Esophagus muscularis mucosa (tissue), 4 donors: Measurements from ENCODE around the gene IRX4. TPM values are rescaled to one million over a fixed set of nuclear protein-coding genes. Genes with fewer than 3 reads are reported as not detected.

Experiments used
- DNase-seq: peaks from one replicate; pipeline ENCODE4 v3.0.0-alpha.2; 2017; ENCODE audit errors: extremely low spot score
- H3K27ac ChIP-seq, 4 donors: fragments of 200-600 bp; sonication (generic); replicated peaks in 1 of 4; 1 replicate in 3 of 4; 2 replicates in 1 of 4; pipeline ENCODE4 v1.5.1; 2016 to 2019; ENCODE audit warnings: mild to moderate bottlenecking in 1 of 4
- H3K27me3 ChIP-seq, 4 donors: fragments of 200-600 bp; sonication (generic); one replicate each; pipeline versions ENCODE4 v1.5.1 to v1.6.0; 2016 to 2019
- H3K36me3 ChIP-seq, 4 donors: fragments of 200-600 bp; sonication (generic); one replicate each; pipeline ENCODE4 v1.5.1; 2016 to 2019
- H3K4me1 ChIP-seq, 4 donors: fragments of 200-600 bp; sonication (generic); one replicate each; pipeline ENCODE4 v1.5.1; 2016 to 2019
- H3K4me3 ChIP-seq, 4 donors: fragments of 200-600 bp; sonication (generic); 1 replicate in 2 of 4; 2 replicates in 2 of 4; pipeline ENCODE4 v1.5.1; 2016 to 2019; ENCODE audit warnings: mild to moderate bottlenecking in 4 of 4, moderate library complexity in 1 of 4
- H3K9me3 ChIP-seq, 4 donors: fragments of 200-600 bp; sonication (generic); 1 replicate in 3 of 4; 2 replicates in 1 of 4; pipeline ENCODE4 v1.5.1; 2016 to 2019
- EP300 ChIP-seq: sonication (generic); formaldehyde crosslinking; IDR thresholded peaks from one replicate; pipeline ENCODE4 v1.6.1; 2017; ENCODE audit warnings: antibody characterized with exemption
- POLR2A ChIP-seq: fragments of 450-650 bp; IDR thresholded peaks from one replicate; pipeline ENCODE4 v1.6.1; 2017; ENCODE audit warnings: antibody characterized with exemption, moderate library complexity, mild to moderate bottlenecking, low read depth
- POLR2AphosphoS5 ChIP-seq, 2 donors: sonication (generic); formaldehyde crosslinking; IDR thresholded peaks; one replicate each; pipeline ENCODE4 v1.6.1; 2017; ENCODE audit warnings: antibody characterized with exemption in 2 of 2
- WGBS: methylation state at CpG from one replicate; pipeline ENCODE4 v1.1.5; 2018; 5-methylcytosine and 5-hydroxymethylcytosine counted together
- intact Hi-C: fragments of 100-400 bp; cut with DNase I; formaldehyde crosslinking; loops from one replicate; pipeline ENCODE4 v1.15.1; 2023
- total RNA-seq, 4 donors: library from RNA; depleted of rRNA; stranded (reverse); fragments of >200 nt; gene quantifications; one replicate each; pipeline versions ENCODE4 v1.1.0 to v1.2.1, GENCODE V29; 2016
- TF ChIP-seq, protein P1 (sequence below), 3 experiments: fragments of 200-600 bp in 2 of 3; fragments of 450-650 bp in 1 of 3; sonication (generic) in 2 of 3; IDR thresholded peaks; one replicate each; pipeline ENCODE4 v1.5.1; 2017 to 2019; ENCODE audit warnings: antibody characterized with exemption in 3 of 3, mild to moderate bottlenecking in 2 of 3, moderate library complexity in 1 of 3

IRX4 gene
- total RNA-seq, 4 donors from 2014 or later = not detected

DNA sequence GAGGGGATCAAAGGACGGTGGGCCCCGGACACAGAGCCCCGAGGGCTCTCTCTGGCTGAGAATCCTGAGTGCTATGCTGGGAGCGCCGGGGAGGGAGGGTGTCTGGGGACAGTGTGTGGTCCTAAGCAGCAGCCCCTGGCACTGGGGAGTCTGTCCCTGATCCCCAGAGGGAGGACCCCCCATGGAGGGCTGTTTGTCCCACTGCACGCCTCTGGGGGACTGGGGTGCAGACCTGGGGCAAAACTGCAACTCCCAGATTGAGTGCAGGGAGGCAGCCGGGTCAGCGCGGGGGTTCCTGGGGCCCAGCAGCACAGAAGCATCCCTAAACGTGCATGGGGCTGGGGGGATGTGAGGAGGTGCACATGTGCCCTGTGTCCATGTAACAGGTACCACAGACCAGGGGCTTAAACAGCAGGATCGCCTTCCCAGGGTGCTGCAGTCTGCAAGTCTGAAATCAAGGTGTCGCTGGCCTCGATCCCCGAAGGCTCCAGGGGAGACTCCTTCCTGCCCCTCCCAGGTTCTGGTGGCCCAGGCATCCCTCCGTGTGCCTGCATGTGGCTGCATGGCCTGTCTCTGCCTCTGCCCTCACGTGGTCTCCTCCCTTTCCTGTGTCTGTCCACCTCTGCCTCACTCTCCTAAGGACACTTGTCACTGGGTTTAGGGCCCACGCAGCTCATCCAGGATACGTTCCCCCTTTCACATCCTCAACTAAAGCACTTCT is 35.9 kb upstream of the IRX4 start:
- Histone ChIP-seq H3K4me3 (no peak overlapping the region), H3K27me3 (peaks cover 0 to 71% (median 0%) of the 10 kb centered on the region in 4 donors), H3K4me1 (no peaks in the 10 kb centered on the region), H3K27ac (no peak overlapping the region), H3K36me3 (no peaks in the 10 kb centered on the region), H3K9me3 (peaks cover 0 to 17% (median 9%) of the 10 kb centered on the region in 4 donors)
- 76% methylated on average over 13 of the region's 18 CpGs for WGBS
- intact Hi-C loops = no loop called here
- TF ChIP-seq EP300 (no peak), POLR2A (no peak), POLR2AphosphoS5 (IDR thresholded peaks at IDR 0.05) (no peak)
- TF ChIP-seq, protein P1, sequence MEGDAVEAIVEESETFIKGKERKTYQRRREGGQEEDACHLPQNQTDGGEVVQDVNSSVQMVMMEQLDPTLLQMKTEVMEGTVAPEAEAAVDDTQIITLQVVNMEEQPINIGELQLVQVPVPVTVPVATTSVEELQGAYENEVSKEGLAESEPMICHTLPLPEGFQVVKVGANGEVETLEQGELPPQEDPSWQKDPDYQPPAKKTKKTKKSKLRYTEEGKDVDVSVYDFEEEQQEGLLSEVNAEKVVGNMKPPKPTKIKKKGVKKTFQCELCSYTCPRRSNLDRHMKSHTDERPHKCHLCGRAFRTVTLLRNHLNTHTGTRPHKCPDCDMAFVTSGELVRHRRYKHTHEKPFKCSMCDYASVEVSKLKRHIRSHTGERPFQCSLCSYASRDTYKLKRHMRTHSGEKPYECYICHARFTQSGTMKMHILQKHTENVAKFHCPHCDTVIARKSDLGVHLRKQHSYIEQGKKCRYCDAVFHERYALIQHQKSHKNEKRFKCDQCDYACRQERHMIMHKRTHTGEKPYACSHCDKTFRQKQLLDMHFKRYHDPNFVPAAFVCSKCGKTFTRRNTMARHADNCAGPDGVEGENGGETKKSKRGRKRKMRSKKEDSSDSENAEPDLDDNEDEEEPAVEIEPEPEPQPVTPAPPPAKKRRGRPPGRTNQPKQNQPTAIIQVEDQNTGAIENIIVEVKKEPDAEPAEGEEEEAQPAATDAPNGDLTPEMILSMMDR (IDR thresholded peaks at IDR 0.05) = no peak
- DNase-seq = no peak

DNA sequence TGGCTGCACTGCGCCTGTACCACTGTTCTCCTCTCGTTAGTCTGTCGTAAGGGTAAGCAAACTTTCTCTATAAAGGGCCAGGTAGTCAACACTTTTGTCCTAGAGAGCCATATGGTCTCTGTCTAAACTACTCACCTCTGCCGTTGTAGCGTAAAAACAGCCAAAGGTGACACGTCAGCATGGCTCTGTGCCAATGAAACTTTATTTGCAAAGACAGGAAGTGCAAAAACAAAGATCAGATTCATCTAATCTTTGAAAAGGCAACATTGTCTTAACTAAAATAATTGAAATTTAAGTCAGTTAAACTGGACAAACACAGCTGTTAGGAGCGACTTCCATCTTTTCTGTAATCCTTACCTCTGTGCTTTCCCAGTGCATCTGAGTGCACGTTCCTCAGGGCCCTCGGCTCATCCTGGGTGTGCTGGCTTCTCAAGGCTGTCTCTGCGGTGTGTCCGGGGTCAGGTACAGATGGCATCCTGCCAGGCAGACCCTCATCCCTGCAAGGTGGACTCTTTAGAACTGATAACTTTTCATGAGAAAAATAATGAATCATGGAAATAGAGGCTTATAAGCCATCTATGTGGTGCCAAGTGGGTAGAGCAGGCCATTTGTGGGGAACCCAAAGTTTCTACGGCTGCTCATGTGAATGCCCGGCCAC is 35.2 kb upstream of the IRX4 start:
- H3K36me3 ChIP-seq = no peaks in the 10 kb centered on the region
- no peak overlapping the region for H3K4me3 ChIP-seq
- H3K4me1 ChIP-seq = no peaks in the 10 kb centered on the region
- no peak overlapping the region for H3K27ac ChIP-seq
- 25% methylated on average over 13 of the region's 13 CpGs for WGBS
- peaks cover 0 to 71% (median 0%) of the 10 kb centered on the region in 4 donors for H3K27me3 ChIP-seq
- intact Hi-C loops = no loop called here
- TF ChIP-seq EP300 = no peak
- H3K9me3 ChIP-seq = peaks cover 0 to 17% (median 9%) of the 10 kb centered on the region in 4 donors
- DNase-seq = no peak

DNA sequence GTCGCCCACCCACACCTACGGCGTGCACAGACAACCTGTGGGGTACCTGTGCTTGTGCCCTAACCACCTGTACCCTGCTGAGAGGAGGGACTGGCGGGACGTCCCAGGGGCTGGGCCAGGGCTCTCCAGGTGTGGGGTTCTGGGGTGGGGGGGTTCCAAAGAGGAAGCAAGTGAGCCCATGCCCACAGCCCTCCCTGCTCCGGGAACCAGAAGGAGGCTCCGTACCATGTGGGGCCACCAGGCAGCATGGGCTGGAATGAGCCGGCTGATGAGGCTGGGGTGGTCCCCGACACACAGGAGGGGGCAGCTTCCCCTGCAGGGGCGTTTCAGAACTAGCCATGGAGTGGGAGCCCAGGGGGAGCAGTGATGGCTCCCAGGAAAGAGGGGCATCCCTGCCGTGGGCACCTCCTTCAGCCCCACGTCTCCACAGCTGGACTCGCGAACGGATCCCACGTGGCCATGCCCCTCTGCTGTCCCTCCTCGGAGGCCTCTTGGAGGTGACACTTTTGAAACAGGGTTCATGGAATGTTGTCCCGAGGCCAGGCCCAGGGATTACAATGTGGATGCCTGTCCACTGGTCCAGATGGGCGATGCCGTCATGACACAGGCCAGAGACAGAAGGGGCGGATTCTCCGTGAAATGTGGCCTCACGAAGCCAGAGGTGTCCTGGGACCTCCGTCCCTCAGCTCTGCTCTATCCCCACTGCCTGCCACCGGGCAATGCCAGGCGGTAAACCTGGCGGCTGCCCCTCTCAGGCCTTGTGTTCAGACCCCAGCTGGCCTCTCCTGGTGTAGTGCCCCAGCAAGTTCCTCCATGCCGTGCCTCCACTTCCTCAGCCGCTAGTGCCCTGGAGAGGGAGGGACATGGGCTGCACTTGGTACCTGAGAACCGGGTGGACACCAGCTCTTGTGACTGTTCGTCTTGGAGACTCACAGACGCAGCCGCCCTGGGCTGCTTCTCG is 33.6 kb upstream of the IRX4 start:
- TF ChIP-seq POLR2A (no peak), POLR2AphosphoS5 (IDR thresholded peaks at IDR 0.05) (no peak), EP300 (no peak)
- TF ChIP-seq, protein P1 (IDR thresholded peaks at IDR 0.05) = no peak

DNA sequence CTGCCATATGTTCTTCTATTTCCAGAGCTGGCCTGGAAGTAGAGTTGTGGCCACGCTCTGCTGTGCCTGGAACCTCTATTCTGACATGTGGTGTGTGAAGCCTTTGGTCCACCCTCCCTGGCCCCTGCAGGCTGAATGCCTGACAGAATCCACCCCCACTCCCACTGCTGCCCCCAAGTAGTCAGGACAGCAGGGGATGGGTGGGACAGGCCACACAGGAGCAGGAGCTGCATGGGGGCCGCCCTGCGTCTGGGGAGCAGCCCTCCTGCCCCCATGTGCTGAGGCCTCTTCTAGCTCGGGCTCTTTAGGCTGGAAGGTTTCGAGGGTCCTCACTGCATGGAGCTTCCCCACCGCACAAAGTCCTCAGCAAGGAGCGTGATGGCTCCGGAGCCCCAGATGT is 32.6 kb upstream of the IRX4 start:
- H3K4me3 ChIP-seq = no peak overlapping the region
- no peak for DNase-seq
- no peaks in the 10 kb centered on the region for H3K36me3 ChIP-seq
- TF ChIP-seq POLR2AphosphoS5 (IDR thresholded peaks at IDR 0.05) (no peak), EP300 (no peak), POLR2A (no peak)
- TF ChIP-seq, protein P1 (IDR thresholded peaks at IDR 0.05) = no peak
- intact Hi-C loops = no loop called here
- H3K27ac ChIP-seq = no peak overlapping the region
- H3K4me1 ChIP-seq = no peaks in the 10 kb centered on the region
- peaks cover 0 to 17% (median 9%) of the 10 kb centered on the region in 4 donors for H3K9me3 ChIP-seq
- 100% methylated on average over 1 of the region's 8 CpGs for WGBS
- H3K27me3 ChIP-seq = peaks cover 0 to 60% (median 0%) of the 10 kb centered on the region in 4 donors

More for the DNA sequence above, 33.6 kb upstream of the IRX4 start:
- 82% methylated on average over 17 of the region's 34 CpGs for WGBS
- Histone ChIP-seq H3K36me3 (no peaks in the 10 kb centered on the region), H3K27me3 (peaks cover 0 to 64% (median 0%) of the 10 kb centered on the region in 4 donors), H3K27ac (no peak overlapping the region), H3K4me3 (no peak overlapping the region), H3K4me1 (no peaks in the 10 kb centered on the region), H3K9me3 (peaks cover 0 to 17% (median 9%) of the 10 kb centered on the region in 4 donors)
- intact Hi-C loops = no loop called here
- no peak for DNase-seq
